A549 (cell line): Measurements from ENCODE around the gene GNPAT. TPM values are rescaled to one million over a fixed set of nuclear protein-coding genes. Genes with fewer than 3 reads are reported as not detected.

ENCODE experiments used
- ATAC-seq, 2 experiments: fragments of 200-7000 bp in 1 of 2; fragments of >200 bp in 1 of 2; cut with Nextera tagmentation in 1 of 2; cut with Tn5 transposase in 1 of 2; 3 replicates each; pipeline versions ENCODE4 v1.8.0 to v1.9.1; 2018 to 2020; ENCODE audit warnings: mild to moderate bottlenecking in 1 of 2, moderate library complexity in 1 of 2
- CTCF ChIA-PET: fragments of 300-600 bp; sonication (Branson Sonifier 250); formaldehyde crosslinking; extraction: SDS; loops from one replicate; lab custom pipeline; 2021; ENCODE audit warnings: antibody characterized with exemption, inconsistent platforms; lab: Yijun Ruan, JAX
- POLR2A ChIA-PET: fragments of 350-600 bp; formaldehyde crosslinking; extraction: SDS; loops from one replicate; lab custom pipeline; 2021; ENCODE audit warnings: antibody characterized with exemption, inconsistent platforms; lab: Yijun Ruan, JAX
- DNase-seq, 2 experiments: peaks; one replicate each; pipeline versions ENCODE4 v3.0.0 to v3.0.0-alpha.2; 2011 to 2016; ENCODE audit warnings: low read depth in 1 of 2, low spot score in 1 of 2
- FAIRE-seq: peaks from 2 replicates; lab custom pipeline; 2011; peaks lifted over from hg19 to GRCh38; lab: Jason Lieb, UNC
- H3K27ac ChIP-seq, 2 experiments: fragments of >200 bp; sonication (Bioruptor Twin); formaldehyde crosslinking; 3 replicates each; pipeline ENCODE4 v1.5.1; 2016 to 2017
- H3K4me1 ChIP-seq: fragments of >200 bp; sonication (Bioruptor Twin); formaldehyde crosslinking; 3 replicates; pipeline ENCODE4 v1.6.1; 2016
- H3K4me2 ChIP-seq: fragments of >200 bp; sonication (Bioruptor Twin); formaldehyde crosslinking; 3 replicates; pipeline ENCODE4 v1.6.1; 2016
- H3K4me3 ChIP-seq: fragments of >200 bp; sonication (Bioruptor Twin); formaldehyde crosslinking; 3 replicates; pipeline ENCODE4 v1.5.1; 2016
- H3K9me3 ChIP-seq: fragments of >200 bp; sonication (Bioruptor Twin); formaldehyde crosslinking; 3 replicates; pipeline ENCODE4 v1.6.1; 2016
- CEBPB ChIP-seq, 2 experiments: fragments of >200 bp in 1 of 2; sonication (Bioruptor Twin) in 1 of 2; formaldehyde crosslinking in 1 of 2; IDR thresholded peaks; 2 replicates each; pipeline ENCODE4 v1.6.1; 2012 to 2016
- CHD4 ChIP-seq: fragments of 200-600 bp; sonication (generic); IDR thresholded peaks from 2 replicates; pipeline ENCODE4 v1.6.1; 2016; ENCODE audit warnings: antibody characterized with exemption, mild to moderate bottlenecking, borderline replicate concordance
- ESRRA ChIP-seq: fragments of 150-350 bp; IDR thresholded peaks from 2 replicates; pipeline ENCODE4 v1.6.1; 2014; ENCODE audit warnings: mild to moderate bottlenecking, low read length, borderline replicate concordance
- FOSL2 ChIP-seq, 2 experiments: fragments of 450-650 bp in 1 of 2; fragments of >200 bp in 1 of 2; sonication (Bioruptor Twin) in 1 of 2; formaldehyde crosslinking; IDR thresholded peaks; 2 replicates each; pipeline versions ENCODE4 v1.5.0 to v1.6.1; 2016 to 2020; ENCODE audit warnings: mild to moderate bottlenecking in 1 of 2, moderate library complexity in 1 of 2
- GATA3 ChIP-seq: IDR thresholded peaks from 2 replicates; pipeline ENCODE4 v1.6.1; 2012; ENCODE audit warnings: borderline replicate concordance
- JUN ChIP-seq, 2 experiments: fragments of >200 bp; sonication (Bioruptor Twin); formaldehyde crosslinking; IDR thresholded peaks; 2 replicates in 1 of 2; 3 replicates in 1 of 2; pipeline ENCODE4 v1.6.1; 2016 to 2017
- KDM1A ChIP-seq: fragments of 200-600 bp; sonication (generic); IDR thresholded peaks from 2 replicates; pipeline ENCODE4 v1.6.1; 2016; ENCODE audit warnings: low read depth, mild to moderate bottlenecking
- NPAS2 ChIP-seq: fragments of 250-450 bp; sonication (Bioruptor Pico); IDR thresholded peaks from 2 replicates; pipeline ENCODE4 v1.8.0; 2022; ENCODE audit warnings: mild to moderate bottlenecking, moderate library complexity, borderline replicate concordance
- PHF8 ChIP-seq: fragments of 200-600 bp; sonication (generic); IDR thresholded peaks from 2 replicates; pipeline ENCODE4 v1.6.1; 2016; ENCODE audit warnings: low read depth, mild to moderate bottlenecking, antibody characterized with exemption, moderate library complexity, borderline replicate concordance
- POLR2A ChIP-seq: IDR thresholded peaks from 2 replicates; pipeline ENCODE4 v1.6.1; 2012; ENCODE audit warnings: mild to moderate bottlenecking, low read length
- RCOR1 ChIP-seq: fragments of 150-350 bp; IDR thresholded peaks from 2 replicates; pipeline ENCODE4 v1.6.1; 2014; ENCODE audit warnings: antibody characterized with exemption, low read length, low read depth
- SMC3 ChIP-seq: fragments of >200 bp; sonication (Bioruptor Twin); formaldehyde crosslinking; IDR thresholded peaks from 3 replicates; pipeline ENCODE4 v1.6.1; 2018; ENCODE audit warnings: inconsistent platforms
- SREBF2 ChIP-seq: fragments of 450-650 bp; IDR thresholded peaks from 2 replicates; pipeline ENCODE4 v1.6.1; 2014; ENCODE audit warnings: mild to moderate bottlenecking, moderate library complexity
- TFCP2L1 ChIP-seq: fragments of 250-450 bp; sonication (Bioruptor Pico); IDR thresholded peaks from 2 replicates; pipeline ENCODE4 v1.5.0; 2021; ENCODE audit warnings: mild to moderate bottlenecking
- ZFP36 ChIP-seq: fragments of 450-650 bp; IDR thresholded peaks from 2 replicates; pipeline ENCODE4 v1.6.1; 2014; ENCODE audit warnings: borderline replicate concordance; ENCODE audit not compliant: partially characterized antibody
- WGBS: methylation state at CpG from one replicate; pipeline ENCODE4 v1.1.6; 2017; ENCODE audit errors: missing lambda C conversion rate; 5-methylcytosine and 5-hydroxymethylcytosine counted together
- polyA plus RNA-seq, 4 experiments: library from polyadenylated mRNA; depleted of rRNA in 3 of 4; stranded (reverse); fragments of >200 nt; fragmentation: RNase III in 1 of 4; extraction: RNeasy Plus Mini Kit Qiagen cat#74134 plus additional on column Dnase treatment in 1 of 4; gene quantifications; 2 replicates in 3 of 4; 3 replicates in 1 of 4; pipeline ENCODE4 v1.2.3, GENCODE V29; 2011 to 2017
- TF ChIP-seq, protein P1 (sequence below): IDR thresholded peaks from 2 replicates; pipeline ENCODE4 v1.6.1; 2012
- TF ChIP-seq, protein P2 (sequence below): fragments of 250-450 bp; sonication (Bioruptor Pico); IDR thresholded peaks from 2 replicates; pipeline ENCODE4 v1.5.0; 2021; ENCODE audit warnings: mild to moderate bottlenecking, moderate library complexity, borderline replicate concordance
- TF ChIP-seq, protein P3 (sequence below): fragments of 200-600 bp; sonication (generic); IDR thresholded peaks from 2 replicates; pipeline ENCODE4 v1.6.1; 2016; ENCODE audit warnings: antibody characterized with exemption, mild to moderate bottlenecking, moderate library complexity
- TF ChIP-seq, protein P4 (sequence below): fragments of 150-350 bp; IDR thresholded peaks from 2 replicates; pipeline ENCODE4 v1.6.1; 2014; ENCODE audit warnings: low read depth, mild to moderate bottlenecking, low read length
- TF ChIP-seq, protein P5 (sequence below): fragments of >200 bp; sonication (Bioruptor Twin); formaldehyde crosslinking; IDR thresholded peaks from 3 replicates; pipeline ENCODE4 v1.6.1; 2016
- TF ChIP-seq, protein P6 (sequence below): IDR thresholded peaks from 2 replicates; pipeline ENCODE4 v1.6.1; 2012; ENCODE audit warnings: low read depth, borderline replicate concordance
- TF ChIP-seq, protein P7 (sequence below): fragments of >200 bp; sonication (Bioruptor Twin); formaldehyde crosslinking; IDR thresholded peaks from 2 replicates; pipeline ENCODE4 v1.6.1; 2016
- TF ChIP-seq, protein P8 (sequence below): fragments of >200 bp; sonication (Bioruptor Twin); formaldehyde crosslinking; IDR thresholded peaks from 3 replicates; pipeline ENCODE4 v1.5.1; 2016

GNPAT gene
- polyA plus RNA-seq, 2 of the 4 experiments (the other 2 are of a cell fraction), result 44.1 to 62.7 TPM

DNA sequence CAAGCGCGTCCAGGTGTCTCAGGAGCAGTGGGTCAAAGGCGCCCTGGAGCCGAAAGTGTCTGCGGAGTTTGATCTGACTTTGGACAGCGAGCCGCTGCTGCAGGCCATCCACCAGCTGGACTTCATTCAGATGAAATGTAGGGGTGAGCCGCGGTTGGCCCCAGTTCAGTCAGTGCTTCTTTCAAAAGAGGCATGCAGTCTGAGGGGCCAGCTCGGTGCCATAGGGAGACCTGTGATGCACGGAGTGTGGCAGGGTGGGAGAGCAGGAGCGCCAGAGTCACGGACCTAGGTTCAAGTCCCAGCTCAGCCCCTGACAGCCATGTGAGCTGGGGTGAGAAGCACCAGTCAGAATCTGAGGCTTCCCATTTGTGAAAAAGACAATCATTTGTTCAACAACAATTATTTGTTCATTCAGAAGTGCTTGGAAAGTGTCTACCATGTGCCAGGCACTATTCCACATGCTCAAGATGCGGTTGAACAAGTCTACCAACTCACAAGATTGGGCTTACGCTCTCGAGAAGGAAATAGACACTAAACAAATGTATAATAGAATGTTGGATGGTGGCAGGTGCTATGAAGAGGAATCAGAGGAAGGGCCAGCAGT lies 39.5 kb upstream of the GNPAT start:
- Histone ChIP-seq H3K9me3 (no peaks in the 10 kb centered on the region), H3K4me3 (no peak overlapping the region), H3K4me2 (no peak overlapping the region), H3K27ac (peak overlapping the region; percentile 59 to 75), H3K4me1 (peaks cover 31% of the 10 kb centered on the region)
- FAIRE-seq (no peak), ATAC-seq (no peak), DNase-seq (no peak)
- WGBS, result 91% methylated on average over 16 of the region's 16 CpGs
- ChIA-PET CTCF (no interaction called here), POLR2A (no interaction called here)
- TF ChIP-seq NPAS2 (CRISPR knock-in tag) (no peak), CEBPB (IDR thresholded peaks at IDR 0.05) (no peak), RCOR1 (no peak), ESRRA (no peak), ZFP36 (no peak), JUN (IDR thresholded peaks at IDR 0.05) (no peak), POLR2A (no peak), CHD4 (no peak), GATA3 (no peak), SREBF2 (no peak)
- TF ChIP-seq, protein P1, sequence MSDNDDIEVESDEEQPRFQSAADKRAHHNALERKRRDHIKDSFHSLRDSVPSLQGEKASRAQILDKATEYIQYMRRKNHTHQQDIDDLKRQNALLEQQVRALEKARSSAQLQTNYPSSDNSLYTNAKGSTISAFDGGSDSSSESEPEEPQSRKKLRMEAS, result no peak
- TF ChIP-seq, protein P2, sequence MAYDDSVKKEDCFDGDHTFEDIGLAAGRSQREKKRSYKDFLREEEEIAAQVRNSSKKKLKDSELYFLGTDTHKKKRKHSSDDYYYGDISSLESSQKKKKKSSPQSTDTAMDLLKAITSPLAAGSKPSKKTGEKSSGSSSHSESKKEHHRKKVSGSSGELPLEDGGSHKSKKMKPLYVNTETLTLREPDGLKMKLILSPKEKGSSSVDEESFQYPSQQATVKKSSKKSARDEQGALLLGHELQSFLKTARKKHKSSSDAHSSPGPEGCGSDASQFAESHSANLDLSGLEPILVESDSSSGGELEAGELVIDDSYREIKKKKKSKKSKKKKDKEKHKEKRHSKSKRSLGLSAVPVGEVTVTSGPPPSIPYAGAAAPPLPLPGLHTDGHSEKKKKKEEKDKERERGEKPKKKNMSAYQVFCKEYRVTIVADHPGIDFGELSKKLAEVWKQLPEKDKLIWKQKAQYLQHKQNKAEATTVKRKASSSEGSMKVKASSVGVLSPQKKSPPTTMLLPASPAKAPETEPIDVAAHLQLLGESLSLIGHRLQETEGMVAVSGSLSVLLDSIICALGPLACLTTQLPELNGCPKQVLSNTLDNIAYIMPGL, result no peak
- TF ChIP-seq, protein P3, sequence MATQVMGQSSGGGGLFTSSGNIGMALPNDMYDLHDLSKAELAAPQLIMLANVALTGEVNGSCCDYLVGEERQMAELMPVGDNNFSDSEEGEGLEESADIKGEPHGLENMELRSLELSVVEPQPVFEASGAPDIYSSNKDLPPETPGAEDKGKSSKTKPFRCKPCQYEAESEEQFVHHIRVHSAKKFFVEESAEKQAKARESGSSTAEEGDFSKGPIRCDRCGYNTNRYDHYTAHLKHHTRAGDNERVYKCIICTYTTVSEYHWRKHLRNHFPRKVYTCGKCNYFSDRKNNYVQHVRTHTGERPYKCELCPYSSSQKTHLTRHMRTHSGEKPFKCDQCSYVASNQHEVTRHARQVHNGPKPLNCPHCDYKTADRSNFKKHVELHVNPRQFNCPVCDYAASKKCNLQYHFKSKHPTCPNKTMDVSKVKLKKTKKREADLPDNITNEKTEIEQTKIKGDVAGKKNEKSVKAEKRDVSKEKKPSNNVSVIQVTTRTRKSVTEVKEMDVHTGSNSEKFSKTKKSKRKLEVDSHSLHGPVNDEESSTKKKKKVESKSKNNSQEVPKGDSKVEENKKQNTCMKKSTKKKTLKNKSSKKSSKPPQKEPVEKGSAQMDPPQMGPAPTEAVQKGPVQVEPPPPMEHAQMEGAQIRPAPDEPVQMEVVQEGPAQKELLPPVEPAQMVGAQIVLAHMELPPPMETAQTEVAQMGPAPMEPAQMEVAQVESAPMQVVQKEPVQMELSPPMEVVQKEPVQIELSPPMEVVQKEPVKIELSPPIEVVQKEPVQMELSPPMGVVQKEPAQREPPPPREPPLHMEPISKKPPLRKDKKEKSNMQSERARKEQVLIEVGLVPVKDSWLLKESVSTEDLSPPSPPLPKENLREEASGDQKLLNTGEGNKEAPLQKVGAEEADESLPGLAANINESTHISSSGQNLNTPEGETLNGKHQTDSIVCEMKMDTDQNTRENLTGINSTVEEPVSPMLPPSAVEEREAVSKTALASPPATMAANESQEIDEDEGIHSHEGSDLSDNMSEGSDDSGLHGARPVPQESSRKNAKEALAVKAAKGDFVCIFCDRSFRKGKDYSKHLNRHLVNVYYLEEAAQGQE, result no peak
- TF ChIP-seq, protein P4, sequence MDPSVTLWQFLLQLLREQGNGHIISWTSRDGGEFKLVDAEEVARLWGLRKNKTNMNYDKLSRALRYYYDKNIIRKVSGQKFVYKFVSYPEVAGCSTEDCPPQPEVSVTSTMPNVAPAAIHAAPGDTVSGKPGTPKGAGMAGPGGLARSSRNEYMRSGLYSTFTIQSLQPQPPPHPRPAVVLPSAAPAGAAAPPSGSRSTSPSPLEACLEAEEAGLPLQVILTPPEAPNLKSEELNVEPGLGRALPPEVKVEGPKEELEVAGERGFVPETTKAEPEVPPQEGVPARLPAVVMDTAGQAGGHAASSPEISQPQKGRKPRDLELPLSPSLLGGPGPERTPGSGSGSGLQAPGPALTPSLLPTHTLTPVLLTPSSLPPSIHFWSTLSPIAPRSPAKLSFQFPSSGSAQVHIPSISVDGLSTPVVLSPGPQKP, result no peak
- TF ChIP-seq, protein P5, sequence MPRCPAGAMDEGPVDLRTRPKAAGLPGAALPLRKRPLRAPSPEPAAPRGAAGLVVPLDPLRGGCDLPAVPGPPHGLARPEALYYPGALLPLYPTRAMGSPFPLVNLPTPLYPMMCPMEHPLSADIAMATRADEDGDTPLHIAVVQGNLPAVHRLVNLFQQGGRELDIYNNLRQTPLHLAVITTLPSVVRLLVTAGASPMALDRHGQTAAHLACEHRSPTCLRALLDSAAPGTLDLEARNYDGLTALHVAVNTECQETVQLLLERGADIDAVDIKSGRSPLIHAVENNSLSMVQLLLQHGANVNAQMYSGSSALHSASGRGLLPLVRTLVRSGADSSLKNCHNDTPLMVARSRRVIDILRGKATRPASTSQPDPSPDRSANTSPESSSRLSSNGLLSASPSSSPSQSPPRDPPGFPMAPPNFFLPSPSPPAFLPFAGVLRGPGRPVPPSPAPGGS, result no peak

DNA sequence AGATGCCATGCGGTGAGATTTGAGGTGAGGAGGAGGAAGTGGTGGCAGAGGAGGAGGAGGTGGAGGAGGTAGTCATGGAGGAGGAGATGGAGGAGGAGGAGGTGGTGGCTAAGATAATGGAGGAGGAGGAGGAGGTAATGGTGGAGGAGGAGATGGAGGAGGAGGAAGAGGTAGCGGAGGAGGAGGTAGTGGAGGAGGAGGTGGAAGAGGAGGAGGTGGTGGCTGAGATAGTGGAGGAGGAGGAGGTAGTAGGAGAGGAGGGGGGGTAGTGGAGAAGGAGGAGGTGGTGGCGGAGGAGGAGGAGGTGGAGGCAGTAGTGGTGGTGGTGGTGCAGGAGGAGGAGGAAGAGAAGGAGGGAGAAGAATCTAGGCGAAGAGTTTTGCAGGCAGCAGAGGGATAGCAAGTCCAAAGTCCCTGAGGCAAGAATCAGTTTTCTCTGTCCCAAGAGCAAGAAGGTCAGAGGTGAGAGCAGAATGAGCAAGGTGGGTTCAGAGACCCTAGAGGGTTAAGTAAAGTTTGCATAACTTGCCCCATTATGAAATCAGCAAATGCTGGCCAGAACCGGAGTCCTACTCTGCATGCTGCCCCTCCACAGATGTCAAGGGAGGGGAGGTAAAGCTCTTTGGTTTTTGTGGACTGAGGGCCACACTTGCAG lies 38.9 kb upstream of the GNPAT start:
- ChIA-PET POLR2A (no interaction called here), CTCF (interaction anchor here (1.0 kb wide), 1 partner anchor 9 kb away, joined by 5 read pairs; no protein-coding TSS in a partner anchor)
- FAIRE-seq, result no peak
- peak overlapping the region; percentile 59 to 75 for H3K27ac ChIP-seq
- H3K9me3 ChIP-seq, result no peaks in the 10 kb centered on the region
- no peak for ATAC-seq
- no peak for DNase-seq
- H3K4me3 ChIP-seq, result no peak overlapping the region
- H3K4me1 ChIP-seq, result peaks cover 33% of the 10 kb centered on the region
- peak overlapping the region; percentile 28; the same call in 2 of the 3 replicates for H3K4me2 ChIP-seq
- WGBS, result 78% methylated on average over 5 of the region's 5 CpGs
- TF ChIP-seq, protein P5, result no peak
- TF ChIP-seq, protein P6, sequence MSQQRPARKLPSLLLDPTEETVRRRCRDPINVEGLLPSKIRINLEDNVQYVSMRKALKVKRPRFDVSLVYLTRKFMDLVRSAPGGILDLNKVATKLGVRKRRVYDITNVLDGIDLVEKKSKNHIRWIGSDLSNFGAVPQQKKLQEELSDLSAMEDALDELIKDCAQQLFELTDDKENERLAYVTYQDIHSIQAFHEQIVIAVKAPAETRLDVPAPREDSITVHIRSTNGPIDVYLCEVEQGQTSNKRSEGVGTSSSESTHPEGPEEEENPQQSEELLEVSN, result no peak
- TF ChIP-seq, protein P7, sequence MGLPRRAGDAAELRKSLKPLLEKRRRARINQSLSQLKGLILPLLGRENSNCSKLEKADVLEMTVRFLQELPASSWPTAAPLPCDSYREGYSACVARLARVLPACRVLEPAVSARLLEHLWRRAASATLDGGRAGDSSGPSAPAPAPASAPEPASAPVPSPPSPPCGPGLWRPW, result no peak
- TF ChIP-seq PHF8 (no peak), TFCP2L1 (CRISPR knock-in tag) (no peak), FOSL2 (IDR thresholded peaks at IDR 0.05) (no peak), FOSL2 (CRISPR knock-in tag; IDR thresholded peaks at IDR 0.05) (no peak), KDM1A (no peak), SMC3 (no peak)
- TF ChIP-seq, protein P8, sequence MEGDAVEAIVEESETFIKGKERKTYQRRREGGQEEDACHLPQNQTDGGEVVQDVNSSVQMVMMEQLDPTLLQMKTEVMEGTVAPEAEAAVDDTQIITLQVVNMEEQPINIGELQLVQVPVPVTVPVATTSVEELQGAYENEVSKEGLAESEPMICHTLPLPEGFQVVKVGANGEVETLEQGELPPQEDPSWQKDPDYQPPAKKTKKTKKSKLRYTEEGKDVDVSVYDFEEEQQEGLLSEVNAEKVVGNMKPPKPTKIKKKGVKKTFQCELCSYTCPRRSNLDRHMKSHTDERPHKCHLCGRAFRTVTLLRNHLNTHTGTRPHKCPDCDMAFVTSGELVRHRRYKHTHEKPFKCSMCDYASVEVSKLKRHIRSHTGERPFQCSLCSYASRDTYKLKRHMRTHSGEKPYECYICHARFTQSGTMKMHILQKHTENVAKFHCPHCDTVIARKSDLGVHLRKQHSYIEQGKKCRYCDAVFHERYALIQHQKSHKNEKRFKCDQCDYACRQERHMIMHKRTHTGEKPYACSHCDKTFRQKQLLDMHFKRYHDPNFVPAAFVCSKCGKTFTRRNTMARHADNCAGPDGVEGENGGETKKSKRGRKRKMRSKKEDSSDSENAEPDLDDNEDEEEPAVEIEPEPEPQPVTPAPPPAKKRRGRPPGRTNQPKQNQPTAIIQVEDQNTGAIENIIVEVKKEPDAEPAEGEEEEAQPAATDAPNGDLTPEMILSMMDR, result no peak
